NCI-H748 (cell line): ENCODE results near the gene HINT2.

Experiments
- DNase-seq: peaks from one replicate; lab custom pipeline; 2025; ENCODE audit not compliant: unreplicated experiment; lab: John Stamatoyannopoulos, UW

HINT2 gene

DNA sequence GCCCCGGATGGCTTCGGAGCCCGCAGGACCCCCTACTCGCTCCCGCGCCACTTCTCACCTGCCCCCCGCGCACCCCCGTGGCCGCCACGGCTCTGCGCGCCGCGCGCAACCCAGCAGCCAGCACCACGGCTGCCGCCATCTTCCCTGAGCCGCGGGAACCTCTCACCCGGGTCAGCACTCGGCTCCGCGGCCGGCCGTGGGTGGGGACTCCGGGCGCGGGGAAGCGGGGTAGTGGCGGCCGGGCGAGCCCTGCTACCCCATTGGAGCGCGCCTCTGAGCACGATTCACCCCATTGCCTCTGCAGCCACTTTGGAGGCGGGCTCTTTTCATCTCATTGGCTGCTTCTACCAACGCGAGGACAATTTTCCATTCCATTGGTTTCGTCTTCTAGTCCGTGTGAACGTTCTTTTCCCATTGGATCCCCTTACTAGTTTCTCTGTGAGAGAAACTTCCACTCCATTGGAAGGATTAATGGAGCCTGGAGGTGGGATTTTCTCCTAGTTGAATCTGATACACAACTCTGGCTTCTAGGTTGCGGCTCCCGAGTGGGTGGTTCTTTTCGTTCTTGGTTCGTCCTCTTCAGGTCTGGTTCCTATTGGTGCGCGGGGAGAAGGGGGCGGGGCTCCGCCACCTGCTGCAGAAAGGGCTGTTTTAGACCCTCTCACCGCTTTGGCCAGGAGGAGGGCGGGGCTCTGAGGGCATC is at the start of gene HINT2:
Gene HINT2, minus strand, starts transcription at position 202 of the 703 bp plus-strand sequence. Its CDS starts 63 bp downstream, at position 139.
- DNase-seq: peak; percentile 99

DNA sequence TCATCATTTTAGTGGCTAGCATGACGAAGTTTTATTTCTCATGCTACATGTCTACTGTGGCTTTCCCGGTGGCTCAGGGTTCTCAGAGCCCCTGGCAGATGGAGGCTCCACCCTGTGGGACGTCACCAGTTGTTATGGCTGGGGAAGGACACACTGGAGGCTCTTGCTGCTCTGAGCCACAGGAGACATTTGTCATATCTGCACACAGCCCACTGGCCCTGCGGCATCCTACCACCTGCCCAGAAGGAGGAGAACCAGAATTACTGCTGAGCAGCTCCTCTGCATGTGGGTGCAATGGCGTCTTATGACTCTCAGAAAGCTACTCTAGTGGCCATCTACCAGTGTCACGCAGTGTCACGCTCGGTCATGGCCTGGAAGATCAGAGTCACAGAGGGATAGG is 48.7 kb upstream of the HINT2 start:
- DNase-seq: no peak

DNA sequence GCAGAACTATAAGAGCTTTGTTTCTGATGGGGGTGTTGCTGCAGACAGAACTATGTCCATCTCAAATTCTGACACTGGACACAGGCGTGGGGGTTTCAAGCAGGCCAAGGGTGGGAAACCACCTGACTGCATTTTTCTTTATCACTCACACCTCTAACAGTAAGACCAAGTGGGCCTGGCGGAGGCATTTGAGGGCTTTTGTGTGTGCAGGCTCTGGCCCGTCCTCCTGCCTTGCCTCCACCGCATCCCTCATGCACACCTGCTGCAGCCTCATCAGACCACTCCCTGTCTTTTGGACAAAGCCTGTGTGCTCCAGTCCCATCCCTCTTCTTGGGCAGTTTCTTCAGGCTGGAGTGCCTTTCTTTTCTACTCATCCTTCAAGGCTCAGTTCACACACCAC is 47.5 kb upstream of the HINT2 start:
- DNase-seq: no peak

DNA sequence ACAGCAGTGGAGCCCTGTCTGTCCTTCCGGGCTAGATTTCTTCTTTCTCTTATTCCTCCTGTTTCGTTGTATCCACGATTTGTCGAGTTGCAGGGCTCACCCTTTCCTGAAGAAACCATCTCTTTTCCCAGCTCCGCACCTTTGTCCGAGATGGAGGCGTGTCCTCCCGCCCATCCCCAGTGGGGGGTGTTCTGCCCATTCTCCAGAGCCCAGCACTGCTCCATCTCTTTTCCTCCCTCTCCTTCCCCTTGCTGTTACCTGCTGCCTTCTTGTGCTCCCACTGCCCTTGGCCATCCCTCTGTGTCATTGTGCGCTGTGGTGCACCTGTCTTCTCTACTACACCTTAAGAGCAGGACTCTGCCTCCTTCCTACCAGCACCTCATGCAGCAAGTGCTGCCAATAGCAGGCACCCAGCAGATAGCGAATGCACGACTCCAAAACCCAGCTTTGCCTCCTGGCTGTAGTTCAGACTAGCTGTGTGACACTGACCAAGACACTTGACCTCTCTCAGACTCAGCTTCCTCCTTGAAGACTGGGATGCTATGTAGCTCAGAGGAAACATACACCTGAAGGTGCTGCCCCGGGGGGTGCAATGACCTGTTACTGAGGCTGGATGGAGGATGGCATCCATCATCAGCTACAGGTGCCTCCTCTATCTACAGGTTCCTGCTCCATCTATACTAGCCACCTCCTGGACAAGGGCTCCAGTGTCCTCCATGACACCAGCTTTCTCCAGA is 46.5 kb upstream of the HINT2 start:
- DNase-seq: no peak

DNA sequence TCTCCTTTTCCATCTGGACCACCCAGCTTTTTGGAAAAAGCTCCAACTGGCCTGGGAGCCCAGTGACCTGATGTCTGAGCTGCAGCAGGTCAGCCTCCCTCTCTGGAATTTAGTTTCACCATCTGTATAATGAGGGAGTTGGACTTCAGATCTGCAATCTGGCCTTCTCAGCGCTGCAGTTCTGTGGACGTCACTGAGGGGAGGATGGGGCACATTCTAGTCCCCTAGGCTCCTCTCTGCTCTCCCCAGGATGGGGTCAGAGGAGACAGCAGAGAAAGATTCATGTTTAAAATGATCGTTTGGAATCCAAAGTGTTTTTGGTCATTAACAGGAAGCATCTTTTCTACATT is 45.1 kb upstream of the HINT2 start:
- no peak for DNase-seq

DNA sequence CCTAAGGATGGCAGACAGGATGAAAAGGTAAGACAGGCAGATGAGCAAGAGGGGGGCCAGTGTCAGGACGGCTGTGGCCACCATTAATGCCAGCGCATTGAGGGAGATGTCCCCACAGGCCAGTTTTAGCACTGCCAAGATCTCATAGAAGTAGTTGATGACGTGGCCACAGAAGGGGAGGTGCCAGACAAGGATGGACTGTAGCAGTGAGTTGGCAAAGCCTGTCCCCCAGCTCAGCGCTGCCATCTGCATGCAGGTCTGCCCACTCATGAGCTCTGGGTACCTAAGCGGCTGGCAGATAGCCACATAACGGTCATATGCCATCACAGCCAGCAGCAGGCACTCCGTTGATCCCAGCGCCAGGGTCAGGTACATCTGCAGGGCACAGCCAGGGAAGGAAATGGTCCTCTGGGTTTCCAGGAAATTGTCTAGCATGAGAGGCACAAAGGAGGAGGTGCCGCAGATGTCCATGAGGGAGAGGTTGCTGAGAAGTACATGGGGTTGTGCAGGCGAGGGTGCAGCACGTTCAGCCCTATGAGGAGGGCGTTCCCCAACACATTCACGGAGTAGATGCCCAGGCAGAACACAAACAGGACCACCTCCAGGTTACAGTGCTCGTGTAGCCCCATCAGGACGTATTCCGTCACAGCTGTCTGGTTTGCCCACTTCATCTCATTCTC is 44.6 kb upstream of the HINT2 start:
- DNase-seq: no peak

DNA sequence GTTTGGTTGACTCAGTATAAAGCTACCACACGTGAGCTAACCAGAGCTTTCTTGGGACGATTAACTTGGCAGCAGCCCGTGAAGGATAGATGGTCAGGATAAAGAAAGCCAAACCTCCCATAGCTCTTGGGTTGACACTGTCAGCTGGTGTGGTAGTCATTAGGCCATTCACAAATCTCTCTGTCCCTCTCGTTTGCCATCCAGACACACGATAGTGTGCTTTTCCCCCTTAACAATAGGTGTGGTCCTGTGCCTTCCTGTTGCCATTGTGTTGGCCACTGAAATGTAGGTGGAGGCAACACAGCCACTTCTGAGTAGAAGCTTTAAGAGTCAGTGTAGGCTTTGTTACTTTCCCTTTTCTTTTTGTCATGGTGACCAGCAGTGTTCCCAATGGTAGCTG is 43.6 kb upstream of the HINT2 start:
- no peak for DNase-seq

DNA sequence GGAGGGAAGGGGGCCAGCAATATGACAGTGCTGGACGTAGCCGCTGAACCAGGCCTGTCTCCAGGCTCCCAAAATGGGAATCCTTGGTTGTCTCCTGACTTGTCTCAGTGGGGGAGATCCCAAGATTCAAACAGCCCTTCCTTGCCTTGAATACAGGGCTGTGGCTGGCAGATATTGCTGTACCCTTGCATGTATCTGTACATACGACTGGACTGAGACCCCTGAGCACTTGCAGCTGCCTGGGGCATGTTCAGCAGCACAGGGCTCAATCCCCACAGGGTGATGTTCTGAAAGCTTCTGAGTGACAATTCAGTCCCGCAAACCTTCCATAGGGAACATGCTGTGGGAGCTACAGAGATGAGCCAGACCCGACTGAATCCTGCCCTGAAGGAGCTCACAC is 42.0 kb upstream of the HINT2 start:
- DNase-seq: no peak

DNA sequence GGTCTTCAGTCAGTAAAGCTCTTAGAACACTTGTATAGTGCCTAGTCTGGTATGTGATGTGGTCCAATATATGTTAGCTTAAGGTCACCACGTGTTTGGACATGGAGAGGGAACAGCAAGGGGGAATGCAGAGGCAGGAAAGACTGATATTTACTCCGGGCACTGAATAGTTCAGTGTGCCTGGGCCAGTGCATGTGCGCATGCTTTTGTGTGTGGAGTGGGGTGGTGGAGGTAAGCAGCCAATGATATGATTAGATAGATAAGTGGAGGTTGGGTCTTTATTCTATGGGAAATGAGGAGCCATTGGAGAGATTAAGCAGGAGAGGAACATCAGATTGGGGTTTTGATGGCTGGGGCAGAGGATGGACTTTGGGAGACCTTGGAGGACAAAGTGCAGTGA is 41.4 kb upstream of the HINT2 start:
- DNase-seq: no peak

DNA sequence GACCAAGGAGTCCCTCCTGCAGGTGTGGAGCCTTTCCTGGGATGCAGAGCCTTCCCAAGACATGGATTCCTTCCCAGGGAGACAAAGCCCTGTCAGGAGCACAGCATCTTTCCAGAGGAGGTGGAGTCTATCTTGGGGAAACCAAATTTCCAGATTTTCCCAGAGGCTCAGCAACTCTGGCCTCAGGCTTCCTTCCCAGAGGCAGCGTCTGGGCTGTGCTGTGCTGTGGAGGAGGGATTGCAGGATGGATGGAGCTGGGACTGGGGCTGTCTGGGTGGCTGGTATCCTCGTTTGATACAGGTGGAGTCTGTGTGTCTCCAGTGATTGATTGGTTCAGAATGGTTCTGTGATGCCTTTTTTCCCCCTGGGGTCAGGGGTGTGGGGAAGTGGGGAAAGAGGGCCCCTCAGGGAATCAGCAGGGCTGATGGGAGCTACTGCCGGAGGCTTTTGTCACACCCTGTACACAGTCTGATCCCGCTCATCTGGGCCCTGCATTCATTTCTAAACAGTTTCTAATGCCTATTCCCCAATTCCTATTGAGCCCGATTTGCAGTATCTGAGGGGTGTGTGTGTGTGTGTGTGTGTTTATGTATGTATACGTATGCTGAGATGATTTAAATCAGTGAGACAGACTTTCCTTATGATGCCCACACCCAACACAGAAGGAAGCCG is 39.4 kb upstream of the HINT2 start:
- DNase-seq: no peak

DNA sequence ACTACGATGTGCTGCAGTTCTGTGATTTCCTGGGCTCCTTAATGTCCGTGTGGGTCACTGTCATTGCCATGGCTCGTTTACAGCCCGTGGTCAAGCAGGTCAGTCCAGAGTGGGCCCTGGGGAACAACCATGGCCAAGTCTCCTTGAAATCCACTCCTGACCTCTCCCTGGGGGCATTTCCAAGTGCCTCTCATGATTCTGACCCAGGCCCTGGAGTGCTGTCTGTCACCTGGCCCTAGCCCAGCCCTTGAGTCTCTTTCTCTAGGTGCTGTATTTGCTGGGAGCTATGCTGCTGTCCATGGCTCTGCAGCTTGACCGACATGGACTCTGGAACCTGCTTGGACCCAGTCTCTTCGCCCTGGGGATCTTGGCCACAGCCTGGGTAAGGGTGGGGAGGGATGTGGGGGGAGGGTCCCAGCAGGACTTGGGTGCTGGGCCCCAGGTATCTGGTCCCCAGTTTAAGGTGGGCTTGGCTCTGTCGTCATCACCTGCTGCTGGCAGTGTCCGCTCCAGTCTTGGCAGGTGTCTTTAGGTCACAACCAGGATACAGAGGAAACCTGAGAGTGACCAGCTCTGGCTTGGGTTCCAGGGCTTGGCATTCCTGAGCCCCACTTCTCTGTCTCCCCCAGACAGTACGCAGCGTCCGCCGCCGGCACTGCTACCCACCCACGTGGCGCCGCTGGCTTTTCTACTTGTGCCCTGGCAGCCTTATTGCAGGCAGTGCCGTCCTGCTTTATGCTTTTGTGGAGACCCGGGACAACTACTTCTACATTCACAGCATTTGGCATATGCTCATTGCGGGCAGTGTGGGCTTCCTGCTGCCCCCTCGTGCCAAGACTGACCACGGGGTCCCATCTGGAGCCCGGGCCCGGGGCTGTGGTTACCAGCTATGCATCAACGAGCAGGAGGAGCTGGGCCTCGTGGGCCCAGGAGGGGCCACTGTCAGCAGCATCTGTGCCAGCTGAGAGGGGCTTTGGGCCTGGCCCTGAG is 38.3 kb upstream of the HINT2 start:
- no peak for DNase-seq

DNA sequence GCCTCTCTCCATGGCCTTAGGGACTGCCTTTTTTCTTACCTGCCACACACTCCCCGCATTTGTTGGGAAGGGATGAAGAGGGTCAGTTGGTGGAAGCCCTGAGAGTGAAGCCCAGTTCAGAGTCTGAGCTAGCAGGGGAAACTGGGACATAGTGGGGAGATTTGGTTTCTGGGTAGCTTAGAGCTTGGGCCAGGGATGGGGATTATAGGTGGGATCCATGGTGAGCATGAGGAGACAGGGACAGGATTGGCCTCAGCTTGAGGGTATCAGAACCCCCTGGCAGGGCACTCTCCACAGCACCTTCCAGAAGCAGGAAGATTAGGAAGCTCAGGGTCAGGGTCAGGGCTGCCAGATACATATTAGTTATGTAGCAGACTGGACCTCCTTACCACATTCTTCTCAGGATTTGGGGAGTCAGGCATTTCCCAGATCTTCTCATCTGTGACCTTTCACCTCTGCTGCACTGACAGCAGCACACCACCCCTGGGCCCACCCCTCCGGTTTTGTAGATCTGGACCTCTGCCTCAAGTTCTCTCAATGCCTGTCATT is 37.5 kb upstream of the HINT2 start:
- no peak for DNase-seq

DNA sequence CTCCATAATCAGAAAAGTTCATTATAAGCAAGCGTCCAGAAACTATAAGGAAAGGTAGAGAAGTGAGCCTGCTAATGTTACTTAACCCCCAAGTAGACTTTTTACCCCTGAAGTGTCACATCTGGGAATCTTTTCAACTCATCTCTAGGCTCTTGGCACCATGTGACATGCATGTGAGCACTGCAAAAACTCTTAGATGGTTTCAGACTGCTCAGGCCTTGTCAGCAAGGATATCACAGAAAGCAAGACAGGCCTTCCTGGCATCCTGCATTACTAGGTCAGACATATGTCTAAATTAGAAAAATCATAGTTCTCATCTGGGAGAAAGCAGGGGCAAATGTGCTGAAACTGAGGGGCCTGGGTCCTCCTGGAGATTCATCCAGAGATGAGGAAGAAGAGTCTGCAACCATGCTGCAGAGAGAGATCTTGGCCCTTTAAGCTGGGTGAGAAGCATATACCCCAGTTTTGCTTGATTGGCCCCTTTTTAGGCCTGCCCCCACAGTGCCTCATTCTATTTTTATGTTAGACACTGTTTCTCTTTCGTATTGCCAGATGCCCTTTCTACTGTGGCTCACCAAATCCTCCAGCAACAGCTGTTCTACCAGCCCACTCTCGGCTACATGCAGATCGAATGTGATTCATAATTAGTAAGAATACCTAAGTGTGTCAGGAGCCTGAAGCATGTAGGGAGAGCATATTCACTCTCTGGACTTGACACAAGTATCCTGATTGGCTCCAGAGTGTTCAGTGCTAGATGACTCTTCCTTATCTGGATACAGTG is 33.1 kb upstream of the HINT2 start:
- DNase-seq: no peak

DNA sequence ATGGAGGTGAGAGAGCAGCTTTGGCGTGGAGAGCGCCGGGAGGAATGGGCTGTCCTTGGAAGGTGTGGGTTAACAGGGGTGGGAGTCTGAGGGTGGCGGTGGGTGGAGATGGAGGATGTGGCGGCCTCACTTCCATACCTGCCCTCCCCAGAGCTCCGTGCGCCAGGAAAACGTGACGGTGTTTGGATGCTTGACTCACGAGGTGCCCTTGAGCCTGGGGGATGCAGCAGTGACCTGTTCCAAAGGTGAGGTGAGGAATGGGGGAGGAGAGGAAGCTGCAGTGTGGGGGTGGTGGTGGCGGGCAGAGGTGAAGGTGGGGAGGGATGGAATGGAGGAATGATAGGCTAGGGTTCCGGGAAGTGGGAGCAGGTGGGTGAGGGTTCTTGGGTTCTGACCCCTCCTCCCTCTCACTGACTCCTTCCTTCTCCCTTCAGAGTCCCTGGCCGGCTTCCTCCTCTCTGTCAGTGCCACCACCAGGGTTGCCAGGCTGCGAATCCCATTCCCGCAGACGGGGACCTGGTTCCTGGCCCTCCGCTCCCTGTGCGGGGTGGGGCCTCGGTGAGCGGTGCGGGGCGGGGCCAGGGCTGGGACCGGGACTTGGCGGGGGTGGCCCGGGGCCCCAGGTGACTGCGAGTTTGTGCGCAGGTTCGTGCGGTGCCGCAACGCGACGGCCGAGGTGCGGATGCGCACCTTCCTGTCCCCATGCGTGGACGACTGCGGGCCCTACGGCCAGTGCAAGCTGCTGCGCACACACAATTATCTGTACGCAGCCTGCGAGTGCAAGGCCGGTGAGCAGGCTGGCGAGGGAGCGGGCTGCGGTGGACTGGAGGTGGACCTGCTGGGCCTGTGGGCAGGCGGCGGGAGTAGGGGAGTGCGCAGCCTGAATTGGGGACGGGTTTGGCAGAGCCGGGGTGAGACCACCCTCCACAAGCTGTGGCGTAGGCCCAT is 31.3 kb upstream of the HINT2 start:
- no peak for DNase-seq

DNA sequence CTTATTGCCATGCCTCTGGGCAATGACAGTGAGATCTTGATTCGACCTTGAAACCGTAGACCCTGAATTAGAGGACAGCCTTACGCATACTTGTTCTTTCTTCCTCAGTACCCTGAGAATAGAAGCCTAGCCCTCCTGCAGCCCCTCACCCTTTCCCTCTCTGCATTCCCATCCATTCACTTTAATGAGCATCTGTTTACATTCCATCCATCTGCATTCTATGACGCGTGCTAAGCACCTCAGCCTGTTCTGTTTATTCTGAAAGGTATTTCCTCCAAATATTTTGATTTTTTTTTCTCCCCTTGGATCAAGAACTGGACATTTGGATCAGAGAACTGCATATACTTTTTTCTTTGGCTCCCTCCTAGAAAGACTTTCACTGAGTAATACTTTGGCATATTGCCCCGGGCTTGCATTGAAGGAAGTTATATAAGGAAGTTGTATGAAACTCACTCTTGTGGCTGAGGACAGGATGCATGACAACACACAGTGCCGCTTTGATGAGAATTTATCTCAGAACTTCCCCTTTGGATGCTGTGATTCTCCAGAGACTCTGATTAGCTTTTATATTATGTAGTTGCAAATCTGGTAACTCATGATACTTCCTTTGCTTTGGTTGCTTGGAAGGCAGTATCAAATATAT is 29.9 kb upstream of the HINT2 start:
- DNase-seq: no peak

DNA sequence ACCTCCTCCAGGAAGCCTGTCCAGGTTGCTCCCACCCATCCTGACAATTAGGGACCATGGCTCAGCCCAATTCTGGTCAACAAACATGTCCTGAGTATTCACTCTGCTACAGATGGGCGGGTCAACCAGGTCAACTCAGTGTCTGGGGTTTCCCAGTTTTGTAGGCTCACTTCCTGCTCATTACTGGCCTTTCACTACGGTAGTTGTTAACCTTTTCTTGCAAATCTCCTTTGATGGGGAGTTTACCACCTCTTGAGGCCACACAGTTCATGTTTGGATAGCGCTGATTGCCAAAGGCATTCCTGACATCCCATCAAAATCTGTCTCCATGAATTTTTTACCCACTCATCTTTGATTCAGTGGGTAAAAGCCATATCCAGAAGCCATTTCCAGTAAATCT is 28.0 kb upstream of the HINT2 start:
- no peak for DNase-seq

DNA sequence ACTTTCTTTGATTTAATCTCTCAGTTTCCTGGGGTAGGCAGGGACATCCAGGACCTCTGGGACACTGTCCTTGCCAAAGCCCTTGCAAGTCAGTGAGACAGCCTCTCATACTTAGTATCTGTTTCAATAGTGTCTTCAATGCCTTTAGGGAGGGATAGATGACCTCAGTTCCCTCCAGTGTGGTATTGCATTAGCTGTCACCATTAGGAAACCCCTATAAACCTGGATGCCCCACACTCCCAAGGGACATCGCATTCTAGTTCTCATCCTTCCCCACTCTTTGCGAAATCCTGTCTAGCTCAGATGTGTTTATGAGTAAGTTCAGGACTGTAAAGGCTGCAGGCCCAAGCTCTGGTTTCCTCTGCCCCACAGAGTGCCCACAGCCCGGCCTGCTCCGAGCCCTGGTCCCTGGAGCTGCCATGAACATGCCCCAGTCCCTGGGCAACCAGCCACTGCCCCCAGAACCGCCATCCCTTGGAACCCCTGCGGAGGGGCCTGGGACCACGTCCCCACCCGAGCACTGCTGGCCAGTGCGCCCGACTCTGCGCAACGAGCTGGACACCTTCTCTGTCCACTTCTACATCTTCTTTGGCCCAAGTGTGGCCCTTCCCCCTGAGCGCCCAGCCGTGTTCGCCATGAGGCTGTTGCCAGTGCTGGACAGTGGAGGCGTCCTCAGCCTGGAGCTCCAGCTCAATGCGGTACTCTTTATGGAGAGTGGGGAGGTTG is 27.3 kb upstream of the HINT2 start:
- DNase-seq: no peak

DNA sequence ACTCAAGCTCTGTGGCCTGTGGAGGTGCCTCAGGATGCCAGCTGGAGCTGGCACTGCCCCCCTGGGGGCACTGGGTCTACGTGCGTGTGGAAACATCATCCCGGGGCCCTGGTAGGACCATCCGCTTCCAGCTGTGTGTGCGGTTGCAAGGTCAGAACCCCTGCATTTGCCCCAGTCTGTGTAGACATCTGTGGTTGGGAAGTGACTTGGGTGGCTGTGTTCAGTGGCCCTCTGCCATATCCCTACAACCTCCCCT is 26.7 kb upstream of the HINT2 start:
- no peak for DNase-seq
